ENCODE data around the gene SYNDIG1.

GRCh38 chr20:24543741-24544140 lies 74.3 kb downstream of the SYNDIG1 start:
- TF ChIP-seq CTCF (conservative IDR thresholded peaks at IDR 0.05; ENCODE audit: low read depth, low read length) (no peak), EZH2phosphoT487 (IDR thresholded peaks at IDR 0.05; ENCODE audit: borderline replicate concordance, low read length) (no peak)

Data from PC-3 (cell line).